Neural progenitor cell (in vitro differentiated cells): ENCODE data around the gene PROX2.

Experiments used
- CTCF ChIP-seq: fragments of 200-600 bp; sonication (generic); IDR thresholded peaks from 2 replicates; pipeline ENCODE4 v1.5.1; 2017; ENCODE audit warnings: antibody characterized with exemption, mild to moderate bottlenecking
- EZH2 ChIP-seq: fragments of 200-600 bp; sonication (generic); IDR thresholded peaks from 2 replicates; pipeline ENCODE4 v1.6.1; 2017; ENCODE audit warnings: antibody characterized with exemption, mild to moderate bottlenecking, moderate library complexity

DNA sequence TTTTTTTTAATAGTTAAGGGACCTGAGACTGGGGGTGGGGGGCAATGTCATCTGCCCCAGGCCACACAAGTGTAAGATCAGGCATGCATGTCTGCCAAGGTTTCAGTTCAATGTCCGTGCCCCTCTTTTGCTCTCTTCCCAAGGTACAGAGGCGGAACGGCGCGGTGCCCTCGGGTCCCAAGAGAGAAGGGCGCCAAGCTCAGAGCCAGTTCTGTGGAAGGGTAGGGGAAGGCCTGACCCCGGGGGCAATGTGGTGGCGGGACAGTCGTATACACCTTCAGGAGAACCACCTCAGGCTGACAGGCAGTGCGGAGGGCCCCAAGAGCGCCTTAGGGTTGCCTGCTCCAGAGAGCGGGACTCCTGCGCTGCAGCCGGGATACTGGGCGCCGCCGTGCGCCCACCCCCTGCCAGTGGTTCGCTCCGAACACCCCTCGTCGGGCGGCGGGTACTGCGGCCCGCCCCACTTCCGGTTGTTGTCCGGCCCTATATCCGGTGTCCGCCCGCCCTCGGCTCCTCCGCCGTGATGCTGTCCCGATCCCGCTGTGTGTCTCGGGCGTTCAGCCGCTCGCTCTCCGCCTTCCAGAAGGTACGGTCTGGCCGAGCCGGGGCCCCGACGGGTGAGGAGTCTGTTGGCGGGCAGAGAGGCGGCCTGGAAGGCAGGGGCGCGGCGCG lies 5.6 kb upstream of the PROX2 start, which contains the start of gene DLST:
- TF ChIP-seq CTCF (no peak), EZH2 (no peak)
